LHCN-M2 (cell line): Measurements from ENCODE around the gene PSIP1. TPM values are rescaled to one million over a fixed set of nuclear protein-coding genes. Genes with fewer than 3 reads are reported as not detected.

ENCODE experiments used
- DNase-seq: peaks from one replicate; pipeline ENCODE4 v3.0.0-alpha.2; 2012; ENCODE audit warnings: low read depth
- total RNA-seq: library from RNA; depleted of rRNA; stranded (reverse); fragments of >200 nt; gene quantifications from 2 replicates; pipeline ENCODE4 v1.2.3, GENCODE V29; 2014; rRNA removed

The PSIP1 gene
- total RNA-seq, 1 experiment from 2014 or later, result 57.9 TPM

DNA sequence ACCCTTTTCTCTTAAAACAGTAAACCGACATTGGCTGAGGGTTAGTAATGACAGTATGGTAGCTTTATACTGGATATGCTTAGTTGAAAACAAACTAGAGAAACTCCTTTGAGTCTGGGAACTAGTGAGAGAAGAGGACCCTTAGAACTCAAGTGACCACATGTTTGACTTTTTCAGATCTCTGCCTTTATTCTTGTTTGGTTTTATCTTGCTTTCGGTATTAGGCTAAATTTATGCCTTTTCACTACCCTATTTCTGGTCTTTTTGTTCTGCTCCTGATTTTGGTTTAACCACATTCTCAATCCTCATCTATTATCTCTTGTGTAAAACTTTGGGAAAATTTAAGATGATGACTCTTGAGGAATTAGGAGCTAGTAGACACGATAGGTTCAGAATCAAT is 77.1 kb downstream of the PSIP1 start:
- DNase-seq, result no peak

DNA sequence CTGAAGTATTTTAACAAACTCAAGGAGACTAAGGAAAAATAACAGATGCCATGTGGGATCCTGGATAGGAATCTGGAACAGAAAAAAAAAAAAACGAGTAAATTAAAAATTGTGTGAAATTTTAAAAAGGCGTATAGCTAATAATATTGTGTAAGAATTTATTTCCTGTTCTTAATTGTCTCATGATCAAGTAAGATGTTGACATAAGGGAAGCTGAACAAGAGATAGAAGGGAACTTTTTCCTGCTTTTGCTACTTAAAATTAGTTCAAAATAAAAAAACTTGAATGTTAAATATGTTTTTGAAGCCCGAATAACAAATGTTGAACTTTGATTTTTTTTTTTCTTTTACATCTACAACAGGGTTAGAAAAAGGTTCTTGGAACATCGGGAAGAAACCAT is 77.6 kb downstream of the PSIP1 start:
- DNase-seq, result no peak

DNA sequence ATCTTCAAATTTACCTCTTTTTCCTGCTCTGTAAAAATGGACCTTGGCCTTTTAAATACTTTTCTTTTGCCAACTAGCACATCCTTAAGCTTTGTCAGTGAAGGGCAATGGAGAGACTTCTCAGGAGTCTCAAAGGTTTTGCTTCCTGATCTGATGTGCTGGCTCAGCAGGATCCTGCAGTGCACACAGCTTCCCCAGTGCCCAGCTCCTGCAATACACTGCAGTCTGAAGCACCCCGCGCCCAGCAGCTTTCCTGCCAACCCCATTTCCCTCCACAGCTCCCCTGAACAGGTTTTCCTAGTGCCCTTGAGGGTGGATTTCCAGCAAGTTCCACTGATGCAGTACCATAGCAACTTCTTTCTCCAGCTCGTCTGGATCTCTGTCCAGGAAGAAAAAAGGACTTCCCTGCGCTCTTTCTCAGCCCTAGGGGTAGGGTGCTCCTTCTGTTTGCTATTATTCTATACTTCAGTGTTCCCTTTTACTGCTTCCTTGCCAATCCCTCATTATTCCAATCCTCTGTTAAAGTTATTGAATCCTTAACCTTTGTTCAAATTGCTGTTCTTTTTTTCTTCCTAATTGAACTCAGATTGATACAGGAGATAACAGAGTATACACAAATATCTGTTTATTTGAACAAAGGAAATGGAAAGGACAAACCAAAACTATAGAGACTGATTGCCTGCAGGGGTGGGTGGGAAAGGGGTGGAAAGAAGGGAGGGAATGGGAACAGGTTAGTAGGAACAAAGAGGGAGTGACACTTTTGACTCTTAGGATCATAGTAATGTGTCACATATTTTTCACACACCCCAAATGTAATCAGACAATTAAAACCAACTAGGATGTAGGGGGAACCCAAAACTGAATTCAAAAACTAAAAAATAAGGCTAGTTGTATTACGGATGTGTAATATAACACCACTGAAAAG is 79.6 kb downstream of the PSIP1 start:
- DNase-seq, result no peak

DNA sequence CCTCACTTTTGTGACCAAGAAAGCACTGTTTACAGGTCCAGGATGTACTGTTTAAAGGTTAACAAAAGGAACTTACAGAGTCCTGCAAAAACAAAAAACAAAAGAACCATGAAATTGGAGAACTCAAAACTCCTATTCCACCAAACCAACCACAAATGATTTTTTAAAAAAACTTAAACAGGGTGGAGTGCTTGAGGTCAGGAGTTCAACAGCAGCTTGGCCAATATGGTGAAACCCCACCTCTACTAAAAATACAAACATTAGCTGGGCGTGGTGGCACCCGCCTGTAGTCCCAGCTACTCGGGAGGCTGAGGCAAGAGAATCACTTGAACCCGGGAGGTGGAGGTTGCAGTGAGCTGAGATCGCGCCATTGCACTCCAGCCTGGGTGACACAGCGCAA is 83.1 kb downstream of the PSIP1 start:
- DNase-seq, result peak; percentile 15

DNA sequence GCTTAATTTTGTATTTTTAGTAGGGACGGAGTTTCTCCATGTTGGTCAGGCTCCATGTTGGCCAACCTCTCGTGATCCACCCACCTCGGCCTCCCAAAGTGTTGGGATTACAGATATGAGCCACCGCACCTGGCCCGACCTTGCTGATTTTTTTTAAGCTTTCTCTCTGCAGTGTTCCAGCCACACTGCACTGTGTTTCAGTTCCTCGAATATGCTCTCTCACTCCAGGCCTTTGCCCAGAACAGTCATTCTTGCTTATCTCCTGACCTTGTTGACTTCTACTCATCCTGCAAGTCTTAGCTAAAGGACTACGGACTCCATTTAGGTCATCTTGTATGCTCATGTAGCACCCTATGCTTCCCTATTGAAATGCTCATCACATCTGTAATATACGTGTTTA is 84.8 kb downstream of the PSIP1 start:
- no peak for DNase-seq

DNA sequence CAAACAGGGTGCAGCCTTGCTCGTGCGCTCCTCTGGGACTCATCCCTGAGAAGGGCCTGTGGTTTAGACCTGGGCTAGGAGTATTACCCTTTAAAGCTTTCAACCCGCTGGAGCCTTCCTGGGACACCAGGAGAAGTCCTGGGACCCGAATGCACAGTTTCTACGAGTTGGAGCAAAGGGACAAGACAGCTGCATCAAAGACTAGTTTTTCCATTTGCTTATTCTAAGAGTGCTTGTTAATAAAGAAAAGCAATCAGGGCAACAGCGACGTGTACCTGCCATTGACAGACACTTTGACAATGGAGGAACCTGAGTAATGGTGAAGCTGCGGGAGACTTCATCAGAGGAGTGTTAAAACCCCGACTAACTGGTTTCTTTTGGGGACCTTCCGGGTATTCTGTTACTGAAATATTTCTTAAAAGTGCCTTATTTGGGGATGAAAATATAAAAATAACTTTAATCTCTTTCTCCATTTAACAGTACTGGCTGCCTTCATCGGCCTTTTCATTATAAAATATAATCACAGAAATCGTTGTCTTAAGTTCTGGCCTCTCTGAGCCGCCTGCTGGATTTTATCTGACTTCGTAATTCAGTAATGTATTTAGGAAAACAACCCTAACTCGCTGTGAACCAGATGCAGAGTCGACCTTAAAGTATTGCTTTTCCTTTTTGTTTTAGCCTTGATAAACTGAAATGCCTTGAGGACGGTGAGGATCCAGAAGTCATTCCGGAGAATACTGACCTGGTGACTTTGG is 87.4 kb downstream of the PSIP1 start:
- peak; percentile 29 for DNase-seq

DNA sequence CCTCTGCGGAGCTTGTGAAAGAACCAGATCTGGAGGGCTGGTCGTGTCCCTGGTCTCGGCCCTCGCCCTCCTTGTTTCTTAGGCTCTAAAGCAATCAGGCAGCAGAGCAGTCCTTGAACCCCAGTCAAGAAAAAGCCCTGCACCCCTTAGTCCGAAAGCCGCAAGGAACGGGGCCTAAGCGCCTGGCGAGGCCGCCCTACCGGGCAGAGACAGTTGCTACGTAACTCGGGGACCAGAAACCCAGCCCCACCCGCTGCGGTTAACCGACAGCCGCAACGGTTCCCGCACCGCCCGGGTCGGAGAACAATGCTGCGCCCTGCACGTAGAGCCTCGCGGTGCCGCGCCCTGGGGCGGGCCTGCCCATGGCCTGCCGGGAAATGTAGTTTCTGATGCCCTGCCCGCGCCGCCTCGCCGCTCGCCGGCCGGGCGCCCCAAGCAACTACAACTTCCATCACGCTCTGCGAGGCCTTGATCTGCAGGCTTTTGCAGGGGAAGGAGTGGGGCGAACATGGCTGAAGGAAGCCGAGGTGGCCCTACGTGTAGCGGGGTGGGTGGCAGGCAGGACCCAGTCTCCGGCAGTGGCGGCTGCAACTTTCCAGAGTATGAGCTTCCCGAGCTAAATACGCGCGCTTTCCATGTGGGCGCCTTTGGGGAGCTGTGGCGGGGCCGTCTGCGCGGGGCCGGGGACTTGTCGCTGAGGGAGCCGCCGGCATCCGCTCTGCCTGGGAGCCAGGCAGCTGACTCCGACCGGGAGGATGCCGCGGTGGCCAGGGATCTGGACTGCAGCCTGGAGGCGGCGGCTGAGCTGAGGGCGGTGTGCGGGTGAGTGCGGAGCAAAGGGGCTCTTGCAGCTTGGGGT is 88.2 kb downstream of the PSIP1 start, which contains the start of gene SNAPC3:
TSS of gene SNAPC3 (plus strand) at position 505 of the 859 bp plus-strand sequence. CDS start at position 509, 4 bp downstream.
- peak; percentile 92 for DNase-seq

DNA sequence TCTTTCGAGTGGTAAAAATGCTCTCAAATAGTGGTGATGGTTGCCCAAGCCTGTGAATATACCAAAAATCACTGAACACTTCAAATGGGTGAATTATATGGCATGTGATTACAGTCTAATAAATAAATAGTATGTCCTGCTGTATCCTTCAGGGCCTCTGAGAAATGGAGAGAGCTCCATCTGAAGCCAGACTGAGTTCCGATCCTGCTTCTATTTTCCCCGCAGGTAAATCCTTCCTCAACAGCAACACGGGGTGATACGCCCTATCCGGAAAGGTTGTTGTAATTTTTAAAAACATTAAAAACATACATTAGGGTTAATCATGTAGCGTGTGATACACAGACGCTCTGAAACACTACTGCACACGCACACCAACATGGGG is 88.8 kb downstream of the PSIP1 start:
- no peak for DNase-seq

DNA sequence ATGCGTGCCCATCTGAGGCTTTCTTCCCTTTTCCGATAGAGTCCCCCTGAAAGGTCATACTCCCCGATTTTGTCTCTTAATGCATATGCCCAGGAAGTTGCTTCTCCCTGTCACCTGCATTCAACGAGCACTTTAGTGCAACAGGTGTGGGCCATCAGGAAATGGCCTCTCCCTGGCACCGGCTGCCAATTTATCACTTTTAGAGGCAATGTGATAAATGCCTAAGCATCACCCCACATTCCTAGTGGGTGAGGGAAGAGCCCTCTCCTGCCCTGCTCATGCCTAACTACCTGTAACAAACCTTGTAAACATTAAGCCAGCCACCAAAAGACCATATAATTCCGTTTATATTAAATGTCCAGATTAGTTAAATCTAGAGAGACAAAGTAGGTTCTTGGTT is 89.2 kb downstream of the PSIP1 start:
- no peak for DNase-seq

DNA sequence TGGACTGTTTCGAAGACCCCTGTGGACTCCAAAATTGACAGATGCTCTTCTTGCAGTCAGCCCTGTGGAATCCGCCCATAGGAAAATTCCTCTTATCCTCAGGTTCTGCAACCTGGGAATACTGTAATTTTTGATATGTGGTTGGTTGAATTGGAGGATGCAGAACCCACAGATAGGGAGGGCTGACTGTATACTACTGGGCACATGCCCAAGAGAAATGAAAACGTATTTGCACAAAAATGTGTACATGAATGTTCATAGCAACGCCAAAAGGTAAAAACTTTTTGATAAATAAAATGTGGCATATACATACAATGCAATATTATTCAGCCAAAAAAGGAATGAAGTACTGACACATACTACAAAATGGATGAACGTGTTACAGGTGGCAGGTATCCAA is 90.0 kb downstream of the PSIP1 start:
- no peak for DNase-seq

DNA sequence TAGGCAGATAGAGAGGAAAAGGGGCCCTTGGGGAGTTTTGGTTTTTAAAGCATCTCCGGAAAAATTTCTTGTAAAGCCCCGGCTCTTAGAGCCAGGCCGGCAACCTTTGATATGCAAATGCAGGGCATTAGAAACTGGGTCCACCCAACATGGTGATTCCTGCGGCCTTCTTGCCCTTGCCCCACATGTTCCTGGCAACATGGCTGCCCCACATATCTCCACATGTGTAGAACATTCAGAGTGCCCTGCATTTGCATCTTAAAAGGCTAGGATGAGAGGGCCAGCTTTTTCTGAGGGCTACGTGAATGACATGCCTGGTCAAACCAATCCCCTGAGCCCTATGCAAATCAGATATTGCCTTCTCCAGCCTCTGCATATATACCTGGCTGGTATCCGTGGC is 93.1 kb downstream of the PSIP1 start:
- no peak for DNase-seq

DNA sequence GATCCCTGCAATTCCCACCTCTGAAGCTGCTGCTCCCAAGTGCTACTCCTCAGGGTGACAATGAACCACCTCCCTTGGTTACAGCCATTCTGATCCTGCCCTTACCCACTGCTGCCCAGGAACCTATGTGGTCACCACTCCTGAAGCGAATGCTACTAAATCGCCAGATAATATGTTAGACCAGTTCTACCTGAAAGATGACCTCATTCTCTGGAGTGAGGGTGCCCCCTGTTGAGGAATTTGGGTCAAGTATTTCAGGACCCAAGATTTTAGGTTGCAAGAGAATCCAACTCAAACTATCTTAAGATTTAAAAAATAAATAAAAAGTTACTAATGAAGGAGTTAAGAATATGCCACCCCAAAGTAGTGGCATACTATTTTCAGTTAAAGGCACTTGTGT is 93.9 kb downstream of the PSIP1 start:
- DNase-seq, result peak; percentile 41

Other genes with a start within 250 kb of the PSIP1 start
- 9.0 and 9.2 TPM in 2 replicates for gene TTC39B, start 203.8 kb downstream of the PSIP1 start, total RNA-seq
- 41.0 and 42.3 TPM in 2 replicates for gene SNAPC3, start 88.1 kb downstream of the PSIP1 start, total RNA-seq
- 1.7 and 1.9 TPM in 2 replicates for gene CCDC171, start 42.1 kb upstream of the PSIP1 start, total RNA-seq